PC-9 (cell line): Measurements from ENCODE around the gene FCN1. TPM values are rescaled to one million over a fixed set of nuclear protein-coding genes. Genes with fewer than 3 reads are reported as not detected.

Source experiments
- BruUV-seq: library from RNA; stranded (reverse); fragments of 400-500 nt; replicated peaks from 2 replicates; lab custom pipeline; 2021; lab: Mats Ljungman, UMichigan
- CTCF ChIA-PET: fragments of 300-600 bp; sonication (Branson Sonifier 250); formaldehyde crosslinking; loops from one replicate; lab custom pipeline; 2022; ENCODE audit warnings: antibody characterized with exemption; lab: Charles Lee
- POLR2A ChIA-PET: fragments of 300-600 bp; sonication (Branson Sonifier 250); formaldehyde crosslinking; loops from one replicate; lab custom pipeline; 2022; ENCODE audit warnings: antibody characterized with exemption; ENCODE audit not compliant: unreplicated experiment; lab: Charles Lee
- DNase-seq, 2 experiments: peaks; one replicate each; pipeline versions ENCODE4 v3.0.0 to v3.0.0-alpha.2; 2015 to 2022; ENCODE audit warnings: mixed read lengths in 1 of 2
- H2AFZ ChIP-seq: fragments of 200-600 bp; sonication (generic); 2 replicates; pipeline ENCODE4 v1.8.1; 2017; ENCODE audit warnings: antibody characterized with exemption
- H3F3A ChIP-seq: fragments of 200-600 bp; sonication (generic); 2 replicates; pipeline ENCODE4 v1.8.1; 2017; ENCODE audit warnings: antibody characterized with exemption, mild to moderate bottlenecking, low read depth; ENCODE audit not compliant: insufficient read depth
- H3K27ac ChIP-seq: fragments of 200-600 bp; sonication (generic); 2 replicates; pipeline ENCODE4 v1.6.1; 2016; ENCODE audit warnings: mixed run types
- H3K27me3 ChIP-seq: fragments of 200-600 bp; sonication (generic); 2 replicates; pipeline ENCODE4 v1.6.1; 2016; ENCODE audit warnings: low read depth, mixed run types; ENCODE audit not compliant: insufficient read depth
- H3K36me3 ChIP-seq: fragments of 200-600 bp; sonication (generic); 2 replicates; pipeline ENCODE4 v1.6.1; 2016; ENCODE audit warnings: low read depth, mixed run types
- H3K4me1 ChIP-seq: fragments of 200-600 bp; sonication (generic); replicated peaks from 2 replicates; pipeline ENCODE4 v1.6.1; 2016; ENCODE audit warnings: mixed run types; ENCODE audit not compliant: insufficient read depth
- H3K4me2 ChIP-seq: fragments of 200-600 bp; sonication (generic); 2 replicates; pipeline ENCODE4 v1.6.1; 2017; ENCODE audit warnings: mixed run types
- H3K4me3 ChIP-seq: fragments of 200-600 bp; sonication (generic); 2 replicates; pipeline ENCODE4 v1.6.1; 2016; ENCODE audit warnings: mixed run types
- H3K79me2 ChIP-seq: fragments of 200-600 bp; sonication (generic); 2 replicates; pipeline ENCODE4 v1.6.1; 2017; ENCODE audit warnings: low read depth, mixed run types
- H3K9me2 ChIP-seq: fragments of 200-600 bp; sonication (generic); 2 replicates; pipeline ENCODE4 v1.8.1; 2017; ENCODE audit warnings: mild to moderate bottlenecking; ENCODE audit not compliant: insufficient read depth
- H3K9me3 ChIP-seq: fragments of 200-600 bp; sonication (generic); 2 replicates; pipeline ENCODE4 v1.8.1; 2016; ENCODE audit warnings: low read depth; ENCODE audit not compliant: insufficient read depth
- H4K20me1 ChIP-seq: fragments of 200-600 bp; sonication (generic); 2 replicates; pipeline ENCODE4 v1.8.1; 2017; ENCODE audit not compliant: insufficient read depth
- EZH2 ChIP-seq: fragments of 200-600 bp; sonication (generic); IDR thresholded peaks from 2 replicates; pipeline ENCODE4 v1.8.0; 2017; ENCODE audit warnings: antibody characterized with exemption, low read depth
- intact Hi-C: fragments of 100-400 bp; cut with micrococcal nuclease; formaldehyde crosslinking; loops from one replicate; pipeline ENCODE4 v1.10.0; 2022; ENCODE audit not compliant: unreplicated experiment
- total RNA-seq: library from RNA; stranded (reverse); gene quantifications from 2 replicates; pipeline ENCODE4 v1.2.3, GENCODE V29; 2021
- TF ChIP-seq, protein P1 (sequence below): fragments of 200-600 bp; sonication (generic); conservative IDR thresholded peaks from 2 replicates; pipeline ENCODE4 v1.6.1; 2017; ENCODE audit warnings: mixed run types, antibody characterized with exemption, mild to moderate bottlenecking, moderate library complexity

Gene FCN1
- total RNA-seq, 1 experiment from 2014 or later: not detected

DNA sequence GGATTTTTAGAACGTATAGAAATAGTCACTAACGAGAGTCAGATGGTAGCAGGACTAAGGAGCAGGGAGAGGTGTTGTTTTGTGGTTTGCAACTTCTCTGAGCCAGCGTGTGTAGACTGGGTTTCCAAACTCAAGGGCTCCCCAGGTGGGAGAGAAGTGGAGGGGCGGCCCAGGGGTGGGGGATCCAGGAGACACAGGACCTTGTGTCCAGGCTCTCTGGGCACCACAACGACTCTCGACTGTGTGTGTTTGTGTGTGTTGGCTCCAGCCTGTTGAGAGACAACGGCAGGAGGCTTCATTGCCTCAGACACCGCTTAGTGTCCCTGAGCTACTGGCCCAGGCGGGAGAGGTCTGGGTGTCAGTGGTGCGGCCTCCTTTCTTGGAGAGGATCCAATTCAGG lies 934 bp upstream of the FCN1 start:
- Histone ChIP-seq H3K27ac (no peak overlapping the region), H2AFZ (no peak overlapping the region), H3K4me1 (no peaks in the 10 kb centered on the region), H3K9me2 (no peaks in the 10 kb centered on the region), H4K20me1 (no peaks in the 10 kb centered on the region), H3F3A (no peaks in the 10 kb centered on the region), H3K79me2 (no peaks in the 10 kb centered on the region), H3K36me3 (no peaks in the 10 kb centered on the region), H3K9me3 (no peaks in the 10 kb centered on the region), H3K27me3 (peaks cover 95% of the 10 kb centered on the region), H3K4me3 (no peak overlapping the region), H3K4me2 (no peak overlapping the region)
- intact Hi-C loops: no loop called here
- CTCF ChIA-PET: no interaction called here
- TF ChIP-seq, protein P1, sequence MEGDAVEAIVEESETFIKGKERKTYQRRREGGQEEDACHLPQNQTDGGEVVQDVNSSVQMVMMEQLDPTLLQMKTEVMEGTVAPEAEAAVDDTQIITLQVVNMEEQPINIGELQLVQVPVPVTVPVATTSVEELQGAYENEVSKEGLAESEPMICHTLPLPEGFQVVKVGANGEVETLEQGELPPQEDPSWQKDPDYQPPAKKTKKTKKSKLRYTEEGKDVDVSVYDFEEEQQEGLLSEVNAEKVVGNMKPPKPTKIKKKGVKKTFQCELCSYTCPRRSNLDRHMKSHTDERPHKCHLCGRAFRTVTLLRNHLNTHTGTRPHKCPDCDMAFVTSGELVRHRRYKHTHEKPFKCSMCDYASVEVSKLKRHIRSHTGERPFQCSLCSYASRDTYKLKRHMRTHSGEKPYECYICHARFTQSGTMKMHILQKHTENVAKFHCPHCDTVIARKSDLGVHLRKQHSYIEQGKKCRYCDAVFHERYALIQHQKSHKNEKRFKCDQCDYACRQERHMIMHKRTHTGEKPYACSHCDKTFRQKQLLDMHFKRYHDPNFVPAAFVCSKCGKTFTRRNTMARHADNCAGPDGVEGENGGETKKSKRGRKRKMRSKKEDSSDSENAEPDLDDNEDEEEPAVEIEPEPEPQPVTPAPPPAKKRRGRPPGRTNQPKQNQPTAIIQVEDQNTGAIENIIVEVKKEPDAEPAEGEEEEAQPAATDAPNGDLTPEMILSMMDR: no peak
- TF ChIP-seq EZH2: no peak
- DNase-seq: no peak
- POLR2A ChIA-PET: no interaction called here
- BruUV-seq: no TSS peak

DNA sequence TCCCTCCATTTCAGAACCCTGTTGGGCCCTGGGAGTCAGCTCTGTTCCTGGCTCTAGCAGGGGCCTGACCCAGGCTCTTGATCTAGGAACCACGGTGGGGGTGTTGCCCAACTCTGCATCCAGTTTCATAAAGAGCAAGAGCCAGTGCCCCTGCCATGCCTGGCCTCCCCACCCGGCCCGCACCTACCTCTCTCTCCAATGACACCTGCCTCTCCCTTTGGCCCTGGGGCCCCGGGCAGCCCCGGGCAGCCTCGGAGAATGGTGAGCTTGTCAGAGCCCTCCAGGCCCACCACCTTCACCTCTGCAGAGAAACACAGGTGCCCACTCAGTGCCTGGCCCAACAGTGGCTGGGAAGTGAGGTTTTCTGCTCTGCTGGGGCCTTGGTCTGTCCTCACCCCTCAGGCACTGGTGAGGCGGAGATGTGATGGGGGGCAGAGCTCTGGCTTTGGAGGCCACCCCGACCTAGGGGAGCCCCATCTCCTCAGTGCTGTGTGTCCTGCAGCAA lies 1.5 kb downstream of the FCN1 start:
- no peaks in the 10 kb centered on the region for H3K36me3 ChIP-seq
- no peak for TF ChIP-seq EZH2
- TF ChIP-seq, protein P1: no peak
- H3K27ac ChIP-seq: no peak overlapping the region
- H2AFZ ChIP-seq: no peak overlapping the region
- no peaks in the 10 kb centered on the region for H3K9me2 ChIP-seq
- no TSS peak for BruUV-seq
- no peaks in the 10 kb centered on the region; the same call in 1 of the 2 replicates for H4K20me1 ChIP-seq
- no peaks in the 10 kb centered on the region for H3K4me1 ChIP-seq
- H3K4me2 ChIP-seq: no peak overlapping the region
- no peaks in the 10 kb centered on the region for H3K79me2 ChIP-seq
- H3K27me3 ChIP-seq: peaks cover 95% of the 10 kb centered on the region
- intact Hi-C loops: no loop called here
- H3K9me3 ChIP-seq: no peaks in the 10 kb centered on the region
- CTCF ChIA-PET: no interaction called here
- POLR2A ChIA-PET: no interaction called here
- no peak overlapping the region for H3K4me3 ChIP-seq
- DNase-seq: no peak
- H3F3A ChIP-seq: no peaks in the 10 kb centered on the region

DNA sequence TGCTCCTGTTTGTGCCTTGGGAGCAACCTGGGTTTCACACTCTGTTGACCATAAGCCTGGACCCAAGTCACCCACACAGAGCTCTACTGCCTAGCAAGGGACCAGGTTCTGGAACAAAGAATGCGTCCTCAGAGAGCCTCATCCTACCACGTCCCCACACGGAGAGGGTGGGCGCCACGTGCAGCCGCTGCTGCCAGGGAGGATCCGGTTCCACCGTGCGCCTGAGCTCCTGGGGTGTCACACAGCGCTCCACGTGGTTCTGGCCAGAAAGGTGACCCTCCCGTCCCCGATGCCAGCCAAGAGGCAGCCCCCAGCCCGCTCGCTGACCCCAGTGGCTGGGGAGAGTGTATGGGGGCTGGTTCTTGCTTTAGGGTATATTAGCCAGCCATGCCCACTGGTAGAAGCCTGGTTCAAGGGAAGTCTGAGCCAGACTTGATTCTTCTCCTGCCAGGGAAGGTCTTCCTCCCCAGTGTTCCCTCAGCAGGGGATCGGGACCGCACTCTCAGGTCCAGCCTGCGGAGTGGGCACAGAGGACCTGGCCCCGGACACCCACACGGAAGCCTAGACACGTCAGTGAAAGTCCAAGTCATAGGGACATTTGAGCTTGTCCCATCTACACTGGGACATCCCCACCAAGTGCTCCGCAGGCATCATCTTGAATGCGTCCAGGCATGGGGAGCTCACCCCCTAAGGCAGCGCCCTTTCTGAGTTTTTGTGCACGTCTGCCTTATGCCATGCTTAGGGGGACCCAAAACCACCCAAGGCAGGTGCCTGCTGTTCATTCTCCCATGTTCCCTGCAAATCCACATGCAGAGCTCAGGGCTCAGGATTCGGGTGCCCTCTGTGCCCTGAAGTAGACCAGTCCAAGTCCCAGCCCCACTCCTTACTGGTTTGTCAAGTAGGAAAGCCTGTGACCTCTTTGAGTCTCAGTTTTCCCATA lies 2.4 kb downstream of the FCN1 start:
- no peak for DNase-seq
- Histone ChIP-seq H3K36me3 (no peaks in the 10 kb centered on the region), H2AFZ (no peak overlapping the region), H3K4me1 (no peaks in the 10 kb centered on the region), H4K20me1 (no peaks in the 10 kb centered on the region; the same call in 1 of the 2 replicates), H3K27me3 (peaks cover 100% of the 10 kb centered on the region), H3K27ac (no peak overlapping the region), H3K9me2 (no peaks in the 10 kb centered on the region), H3K9me3 (no peaks in the 10 kb centered on the region), H3K79me2 (no peaks in the 10 kb centered on the region), H3F3A (no peaks in the 10 kb centered on the region), H3K4me2 (no peak overlapping the region), H3K4me3 (no peak overlapping the region)
- ChIA-PET CTCF (no interaction called here), POLR2A (interaction anchor here (0.6 kb wide), 1 partner anchor 10 kb away, joined by 3 read pairs; no protein-coding TSS in a partner anchor)
- no peak for TF ChIP-seq EZH2
- TF ChIP-seq, protein P1: no peak
- no TSS peak for BruUV-seq
- intact Hi-C loops: no loop called here
